Keratinocyte (primary cell): Measurements from ENCODE around the gene ARL5A. TPM values are rescaled to one million over a fixed set of nuclear protein-coding genes. Genes with fewer than 3 reads are reported as not detected.

Experiments used
- DNase-seq: peaks from one replicate; pipeline ENCODE4 v3.0.0-alpha.2; 2011; ENCODE audit warnings: low read depth, missing footprints, low spot score
- FAIRE-seq: peaks from 2 replicates; lab custom pipeline; 2011; peaks lifted over from hg19 to GRCh38; lab: Jason Lieb, UNC
- H2AFZ ChIP-seq: 2 replicates; pipeline ENCODE4 v1.6.0; 2012; ENCODE audit warnings: low read length, control low read depth, inconsistent platforms; ENCODE audit not compliant: control insufficient read depth
- H3K27ac ChIP-seq: 2 replicates; pipeline ENCODE4 v1.5.1; 2011; ENCODE audit warnings: low read length; ENCODE audit not compliant: control insufficient read depth, insufficient read depth
- H3K27me3 ChIP-seq: 3 replicates; pipeline ENCODE4 v1.6.0; 2011; ENCODE audit warnings: low read length; ENCODE audit not compliant: control insufficient read depth, insufficient read depth; ENCODE audit errors: extremely low read depth
- H3K36me3 ChIP-seq, 2 experiments: 2 replicates in 1 of 2; 3 replicates in 1 of 2; pipeline ENCODE4 v1.5.1; 2011; ENCODE audit warnings: low read length in 2 of 2, mild to moderate bottlenecking in 1 of 2; ENCODE audit not compliant: control insufficient read depth in 2 of 2, insufficient read depth in 2 of 2; ENCODE audit errors: extremely low read depth in 1 of 2
- H3K4me1 ChIP-seq: 3 replicates; pipeline ENCODE4 v1.5.1; 2011; ENCODE audit warnings: low read length; ENCODE audit not compliant: control insufficient read depth, insufficient read depth; ENCODE audit errors: extremely low read depth
- H3K4me2 ChIP-seq: 3 replicates; pipeline ENCODE4 v1.6.0; 2011; ENCODE audit warnings: low read depth, low read length; ENCODE audit not compliant: control insufficient read depth, insufficient read depth; ENCODE audit errors: extremely low read depth
- H3K4me3 ChIP-seq, 3 experiments: fragments of 200-600 bp in 1 of 3; sonication (generic) in 1 of 3; 2 replicates in 2 of 3; 3 replicates in 1 of 3; pipeline ENCODE4 v1.5.1; 2011 to 2016; ENCODE audit warnings: low read length in 3 of 3, mild to moderate bottlenecking in 3 of 3, control low read depth in 2 of 3, inconsistent platforms in 1 of 3, low read depth in 1 of 3, mixed read lengths in 1 of 3, mixed run types in 1 of 3, moderate library complexity in 1 of 3; ENCODE audit not compliant: control insufficient read depth in 2 of 3, insufficient read depth in 2 of 3; ENCODE audit errors: extremely low read depth in 1 of 3
- H3K79me2 ChIP-seq: 2 replicates; pipeline ENCODE4 v1.6.0; 2012; ENCODE audit warnings: low read length; ENCODE audit not compliant: control insufficient read depth, insufficient read depth
- H3K9ac ChIP-seq: 3 replicates; pipeline ENCODE4 v1.6.0; 2011; ENCODE audit warnings: low read length; ENCODE audit not compliant: control insufficient read depth, insufficient read depth; ENCODE audit errors: extremely low read depth
- H3K9me1 ChIP-seq: 3 replicates; pipeline ENCODE4 v1.6.0; 2011; ENCODE audit warnings: low read length; ENCODE audit not compliant: control insufficient read depth, insufficient read depth; ENCODE audit errors: extremely low read depth
- H3K9me3 ChIP-seq: 2 replicates; pipeline ENCODE4 v1.5.1; 2012; ENCODE audit warnings: low read depth, low read length; ENCODE audit not compliant: control insufficient read depth
- H4K20me1 ChIP-seq: 3 replicates; pipeline ENCODE4 v1.6.0; 2011; ENCODE audit warnings: low read length; ENCODE audit not compliant: control insufficient read depth, insufficient read depth; ENCODE audit errors: extremely low read depth
- CTCF ChIP-seq, 3 experiments: IDR thresholded peaks in 1 of 3; conservative IDR thresholded peaks in 1 of 3; optimal IDR thresholded peaks in 1 of 3; 2 replicates in 2 of 3; 3 replicates in 1 of 3; pipeline versions ENCODE3 to v1.5.1; 2011; ENCODE audit warnings: low read length in 3 of 3, mild to moderate bottlenecking in 3 of 3, moderate library complexity in 2 of 3, control low read depth in 1 of 3, inconsistent platforms in 1 of 3; ENCODE audit not compliant: insufficient read depth in 2 of 3; ENCODE audit errors: extremely low read depth in 1 of 3
- EZH2 ChIP-seq: IDR thresholded peaks from one replicate; pipeline ENCODE4 v1.6.1; 2012; ENCODE audit warnings: inconsistent platforms, mild to moderate bottlenecking, low read length, moderate library complexity
- dilution Hi-C: fragments of 300-500 bp; cut with MboI; formaldehyde crosslinking; loops from one replicate; pipeline ENCODE4 v1.7.0; 2020; ENCODE audit warnings: low sequenced_read_pairs; ENCODE audit not compliant: extremely low pct_ligation_motif_present
- polyA plus RNA-seq, 5 experiments: library from polyadenylated mRNA; depleted of rRNA in 3 of 5; stranded (reverse) in 3 of 5; stranded (forward) in 1 of 5; unstranded in 1 of 5; fragments of >200 nt; gene quantifications; 1 replicate in 1 of 5; 2 replicates in 3 of 5; 3 replicates in 1 of 5; pipeline versions ENCODE4 v1.2.1 to v1.2.3, GENCODE V29; 2011 to 2012; ENCODE audit warnings: missing spikeins in 2 of 5, low read depth in 1 of 5, low replicate concordance in 1 of 5

ARL5A gene
- polyA plus RNA-seq, 1 donor (not counting 4 experiments of a cell fraction or from before 2014, with no cell fraction given), result 25.5 TPM

GRCh38 chr2:151810489-151810888 lies 17.7 kb downstream of the ARL5A start:
- TF ChIP-seq EZH2, result no peak
- no peak for TF ChIP-seq CTCF (optimal IDR thresholded peaks at IDR 0.05 in 1 of 3, IDR thresholded peaks at IDR 0.05 in 1 of 3, conservative IDR thresholded peaks at IDR 0.05 in 1 of 3; ENCODE audit: extremely low read depth in 1 of 3, insufficient read depth in 2 of 3, low read length in 3 of 3)
- peaks cover 6 to 14% of the 10 kb centered on the region in 2 experiments for H3K36me3 ChIP-seq

GRCh38 chr2:151809073-151809383 lies 19.2 kb downstream of the ARL5A start:
- no peak for TF ChIP-seq CTCF (optimal IDR thresholded peaks at IDR 0.05 in 1 of 3, IDR thresholded peaks at IDR 0.05 in 1 of 3, conservative IDR thresholded peaks at IDR 0.05 in 1 of 3; ENCODE audit: extremely low read depth in 1 of 3, insufficient read depth in 2 of 3, low read length in 3 of 3)
- TF ChIP-seq EZH2, result no peak
- H3K36me3 ChIP-seq, result peaks cover 8 to 17% of the 10 kb centered on the region in 2 experiments
- dilution Hi-C loops, result no loop called here
- H3K4me1 ChIP-seq, result no peaks in the 10 kb centered on the region
- no peak for DNase-seq
- no peak overlapping the region for H3K27ac ChIP-seq
- H3K9me3 ChIP-seq, result no peaks in the 10 kb centered on the region
- no peak overlapping the region for H3K4me3 ChIP-seq
- H2AFZ ChIP-seq, result no peak overlapping the region
- H3K79me2 ChIP-seq, result peaks cover 2% of the 10 kb centered on the region
- no peaks in the 10 kb centered on the region for H4K20me1 ChIP-seq
- no peaks in the 10 kb centered on the region for H3K27me3 ChIP-seq
- FAIRE-seq, result no peak
- no peaks in the 10 kb centered on the region for H3K9me1 ChIP-seq
- H3K9ac ChIP-seq, result no peak overlapping the region
- no peak overlapping the region for H3K4me2 ChIP-seq

More at GRCh38 chr2:151810489-151810888, 17.7 kb downstream of the ARL5A start:
- Histone ChIP-seq H3K27me3 (no peaks in the 10 kb centered on the region), H3K9me1 (no peaks in the 10 kb centered on the region), H2AFZ (no peak overlapping the region), H3K9me3 (no peaks in the 10 kb centered on the region), H4K20me1 (no peaks in the 10 kb centered on the region), H3K4me3 (no peak overlapping the region), H3K4me2 (no peak overlapping the region), H3K79me2 (peaks cover 3% of the 10 kb centered on the region), H3K4me1 (no peaks in the 10 kb centered on the region), H3K9ac (no peak overlapping the region), H3K27ac (no peak overlapping the region)
- no peak for FAIRE-seq
- dilution Hi-C loops, result no loop called here
- DNase-seq, result no peak
